ENCODE measurements around the gene DAPK2. TPM values are rescaled to one million over a fixed set of nuclear protein-coding genes. Genes with fewer than 3 reads are reported as not detected.

The DAPK2 gene
- total and polyA plus RNA-seq, 8 donors, result 18.3 to 59.3 (median 24.2) TPM

DNA sequence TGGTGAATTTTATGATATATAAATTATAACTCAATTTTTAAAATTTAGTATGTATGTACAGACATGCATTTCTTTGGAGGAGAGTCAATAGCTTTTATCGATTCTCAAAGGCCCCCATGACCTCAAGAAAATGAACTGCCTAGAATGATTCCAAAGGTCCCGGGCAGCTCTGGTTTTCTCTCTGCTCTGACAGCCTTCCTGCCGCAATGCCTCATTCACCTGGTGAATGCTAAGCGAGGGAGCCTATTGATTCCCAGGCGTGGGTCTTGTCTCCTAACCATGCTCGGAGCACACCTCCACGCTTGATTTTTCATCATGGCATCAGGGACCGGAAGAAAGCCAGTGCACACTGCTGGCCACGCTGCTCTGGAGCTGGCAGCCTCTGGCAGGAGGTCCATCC is 132.9 kb downstream of the DAPK2 start:
- no peak for ATAC-seq
- Histone ChIP-seq H3K4me1 (peaks cover 3 to 5% of the 10 kb centered on the region in 2 donors), H3K36me3 (no peaks in the 10 kb centered on the region), H3K9me3 (no peaks in the 10 kb centered on the region), H3K4me3 (no peak overlapping the region), H3K27ac (no peak overlapping the region), H3K27me3 (no peaks in the 10 kb centered on the region)
- intact Hi-C loops (cut with DNase I), result no loop called here
- TF ChIP-seq CTCF (IDR thresholded peaks at IDR 0.05), result no peak
- no peak for DNase-seq

DNA sequence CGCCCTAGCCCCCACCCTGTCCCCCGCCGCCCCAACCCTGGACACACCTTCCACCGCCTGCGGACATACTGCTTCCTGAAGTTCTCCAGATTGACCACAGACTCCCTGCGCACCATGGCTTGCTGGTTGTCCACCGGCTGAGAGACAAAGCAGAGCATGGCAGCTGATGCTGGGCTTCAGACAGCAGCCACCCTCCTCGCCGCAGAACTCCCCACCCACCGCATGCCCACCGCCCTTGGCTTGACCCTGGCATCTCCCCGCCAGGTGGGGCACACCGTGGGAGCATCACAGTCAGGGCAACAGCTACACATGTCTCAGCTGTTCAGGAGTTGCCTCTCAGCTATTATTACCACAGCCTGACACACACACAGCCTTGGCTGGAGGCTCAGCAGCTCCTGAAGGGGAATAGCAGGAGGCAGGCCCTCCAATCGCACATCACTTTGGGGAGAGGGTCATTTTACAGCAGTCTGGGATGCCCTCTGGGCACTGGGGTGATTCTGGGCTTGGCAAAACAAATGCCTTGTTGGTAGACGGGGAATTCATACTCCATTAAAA is 134.1 kb downstream of the DAPK2 start:
- DNase-seq (no peak), ATAC-seq (no peak)
- Histone ChIP-seq H3K4me3 (no peak overlapping the region), H3K4me1 (peaks cover 3 to 5% of the 10 kb centered on the region in 2 donors), H3K27ac (no peak overlapping the region), H3K27me3 (no peaks in the 10 kb centered on the region), H3K36me3 (no peaks in the 10 kb centered on the region), H3K9me3 (no peaks in the 10 kb centered on the region)
- intact Hi-C loops (cut with DNase I), result no loop called here
- TF ChIP-seq CTCF (IDR thresholded peaks at IDR 0.05), result no peak

GRCh38 chr15:63911160-63911559 is 135.1 kb downstream of the DAPK2 start:
- no peak for ATAC-seq
- no peak for DNase-seq
- TF ChIP-seq CTCF (IDR thresholded peaks at IDR 0.05), result no peak
- Histone ChIP-seq H3K4me3 (no peak overlapping the region), H3K27me3 (no peaks in the 10 kb centered on the region), H3K27ac (no peak overlapping the region), H3K4me1 (peaks cover 5 to 8% of the 10 kb centered on the region in 2 donors), H3K36me3 (no peaks in the 10 kb centered on the region), H3K9me3 (no peaks in the 10 kb centered on the region)
- intact Hi-C loops (cut with DNase I), result no loop called here

DNA sequence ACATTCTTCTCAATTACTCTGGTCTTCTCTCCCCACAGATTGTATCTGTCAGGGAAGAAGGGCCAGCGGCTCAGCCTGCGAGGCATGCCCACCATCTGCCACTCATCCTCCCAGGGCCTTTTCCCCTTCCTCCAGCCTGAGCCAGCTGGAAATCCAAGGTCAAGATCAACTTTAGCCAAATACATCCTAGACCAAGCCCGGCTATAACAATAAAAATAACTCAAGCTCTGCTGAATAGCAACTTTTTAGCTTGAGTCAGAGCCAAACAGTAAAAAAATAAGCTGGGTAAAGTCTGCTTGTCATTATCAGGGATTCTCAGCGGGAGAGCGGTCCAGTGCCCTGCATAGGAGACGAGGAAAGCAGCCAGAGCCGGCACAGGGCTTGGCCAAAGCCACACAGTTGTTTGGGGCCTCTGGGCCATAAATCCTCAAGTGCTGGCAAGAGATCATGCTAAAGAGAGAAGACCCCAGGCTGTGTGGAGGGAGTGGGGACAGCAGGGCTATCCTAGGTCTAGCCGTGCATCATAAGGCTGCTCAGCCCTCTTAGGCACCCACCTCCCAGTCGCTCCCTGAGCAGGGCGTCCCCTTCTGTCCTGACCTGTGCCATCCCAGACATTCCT is 136.4 kb downstream of the DAPK2 start:
- Histone ChIP-seq H3K36me3 (no peaks in the 10 kb centered on the region), H3K9me3 (no peaks in the 10 kb centered on the region), H3K27me3 (no peaks in the 10 kb centered on the region), H3K4me1 (peaks cover 5 to 16% of the 10 kb centered on the region in 2 donors), H3K27ac (no peak overlapping the region), H3K4me3 (no peak overlapping the region)
- ATAC-seq (peak; percentile 5), DNase-seq (peak in 2 of 4 donors; percentile 46 to 53)
- TF ChIP-seq CTCF (IDR thresholded peaks at IDR 0.05), result no peak
- intact Hi-C loops (cut with DNase I), result no loop called here

- ATAC-seq, result no peak
Measured at GRCh38 chr15:63908991-63909390, 137.3 kb downstream of the DAPK2 start.

More at GRCh38 chr15:63908991-63909390, 137.3 kb downstream of the DAPK2 start:
- no peak for DNase-seq
- Histone ChIP-seq H3K4me1 (peaks cover 5 to 16% of the 10 kb centered on the region in 2 donors), H3K27ac (no peak overlapping the region), H3K36me3 (no peaks in the 10 kb centered on the region), H3K9me3 (no peaks in the 10 kb centered on the region), H3K27me3 (no peaks in the 10 kb centered on the region), H3K4me3 (no peak overlapping the region)
- intact Hi-C loops (cut with DNase I), result no loop called here
- no peak for TF ChIP-seq CTCF (IDR thresholded peaks at IDR 0.05)
